ENCODE measurements around the gene ADH5.

DNA sequence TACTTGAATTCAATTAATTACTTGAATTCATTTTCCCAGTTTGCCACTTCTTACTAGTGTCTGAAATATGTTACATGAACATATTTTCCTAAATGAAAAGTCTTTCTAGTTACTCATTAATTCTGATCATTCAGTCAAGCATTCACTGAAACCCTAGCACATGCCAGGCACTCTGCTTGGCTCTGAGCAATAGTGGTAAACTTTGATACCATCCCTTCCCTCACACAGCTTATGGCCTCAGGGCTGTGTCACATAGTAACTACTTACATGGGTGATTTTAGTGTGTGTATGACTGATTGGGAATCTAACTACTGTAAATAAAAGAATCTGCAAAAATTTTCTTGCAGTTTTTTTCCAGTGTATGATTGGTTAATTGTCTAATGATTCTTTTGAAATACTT, 60.4 kb downstream of the ADH5 start:
- TF ChIP-seq ZNF324 (CRISPR knock-in tag; IDR thresholded peaks at IDR 0.05) (no peak), KLF13 (tag; IDR thresholded peaks at IDR 0.05; ENCODE audit: borderline replicate concordance, low read depth) (no peak), RAD21 (CRISPR knock-in tag; conservative IDR thresholded peaks at IDR 0.05 in 1 of 2, IDR thresholded peaks at IDR 0.05 in 1 of 2) (no peak), ZNF639 (CRISPR knock-in tag; conservative IDR thresholded peaks at IDR 0.05 in 1 of 2, IDR thresholded peaks at IDR 0.05 in 1 of 2) (no peak), CTCF (IDR thresholded peaks at IDR 0.05 in 2 of 3, conservative IDR thresholded peaks at IDR 0.05 in 1 of 3; ENCODE audit: insufficient read depth in 2 of 3, low read depth in 1 of 3, low read length in 3 of 3) (no peak), NBN (IDR thresholded peaks at IDR 0.05; ENCODE audit: low read depth) (no peak), SMARCC2 (IDR thresholded peaks at IDR 0.05; ENCODE audit: low read depth) (no peak), POLR2A (conservative IDR thresholded peaks at IDR 0.05) (no peak), ZFX (CRISPR knock-in tag; IDR thresholded peaks at IDR 0.05) (no peak), POLR2AphosphoS2 (IDR thresholded peaks at IDR 0.05; ENCODE audit: low read length) (no peak), USF1 (CRISPR knock-in tag; IDR thresholded peaks at IDR 0.05) (no peak), HNRNPLL (IDR thresholded peaks at IDR 0.05; ENCODE audit: low read depth, low read length, poor library complexity, severe bottlenecking) (no peak), NUFIP1 (IDR thresholded peaks at IDR 0.05; ENCODE audit: partially characterized antibody) (no peak)
